Measurements from ENCODE around the gene PLCB4. TPM values are rescaled to one million over a fixed set of nuclear protein-coding genes. Genes with fewer than 3 reads are reported as not detected.

Gene PLCB4
- total RNA-seq, 4 donors from 2014 or later, result 20.6 to 45.9 (median 34.2) TPM

GRCh38 chr20:9128568-9128967 is 59.7 kb downstream of the PLCB4 start:
- Histone ChIP-seq H3K27ac (no peak overlapping the region), H3K9me3 (peaks cover 0 to 6% of the 10 kb centered on the region in 2 donors), H3K4me3 (no peak overlapping the region), H3K4me1 (peaks cover 0 to 7% (median 0%) of the 10 kb centered on the region in 4 donors), H3K27me3 (no peaks in the 10 kb centered on the region), H3K36me3 (no peaks in the 10 kb centered on the region)
- TF ChIP-seq EP300 (IDR thresholded peaks at IDR 0.05; ENCODE audit: low read depth), result no peak
- TF ChIP-seq POLR2A (IDR thresholded peaks at IDR 0.05), result no peak
- 92% methylated on average over 3 of the region's 3 CpGs; no CpG with 5 or more reads in 1 of the 2 donors for WGBS, 2 donors (ENCODE audit: low coverage in 1 of 2)
- intact Hi-C loops (cut with DNase I; ENCODE audit: low total_unique reads) (no loop called here), in situ Hi-C loops (cut with MboI; ENCODE audit: low pct_ligation_motif_present in 1 of 4, low pct_unique_long_range_greater_than_20kb in 1 of 4, low sequenced_read_pairs in 3 of 4) (no loop called here)
- DNase-seq, result no peak

- Histone ChIP-seq H3K9me3 (peaks cover 0 to 6% of the 10 kb centered on the region in 2 donors), H3K4me3 (no peak overlapping the region), H3K4me1 (peaks cover 0 to 7% (median 0%) of the 10 kb centered on the region in 4 donors), H3K36me3 (no peaks in the 10 kb centered on the region), H3K27me3 (no peaks in the 10 kb centered on the region), H3K27ac (no peak overlapping the region)
- in situ Hi-C loops (cut with MboI; ENCODE audit: low pct_ligation_motif_present in 1 of 4, low pct_unique_long_range_greater_than_20kb in 1 of 4, low sequenced_read_pairs in 3 of 4) (no loop called here), intact Hi-C loops (cut with DNase I; ENCODE audit: low total_unique reads) (no loop called here)
- TF ChIP-seq POLR2AphosphoS5 (IDR thresholded peaks at IDR 0.05) (no peak), EP300 (IDR thresholded peaks at IDR 0.05; ENCODE audit: low read depth) (no peak), POLR2A (IDR thresholded peaks at IDR 0.05) (no peak), CTCF (IDR thresholded peaks at IDR 0.05) (no peak)
- 51 to 54% methylated on average over 3 of the region's 3 CpGs for WGBS, 2 donors (ENCODE audit: low coverage in 1 of 2)
- no peak for DNase-seq
These were observed 60.9 kb downstream of the PLCB4 start for GRCh38 chr20:9129756-9130155.

GRCh38 chr20:9130521-9130920 is 61.6 kb downstream of the PLCB4 start:
- 5 to 11% methylated on average over 1 of the region's 1 CpG for WGBS, 2 donors (ENCODE audit: low coverage in 1 of 2)
- peaks cover 0 to 7% (median 0%) of the 10 kb centered on the region in 4 donors for H3K4me1 ChIP-seq
- TF ChIP-seq POLR2A (IDR thresholded peaks at IDR 0.05), result no peak
- TF ChIP-seq CTCF (IDR thresholded peaks at IDR 0.05), result no peak
- no peak for TF ChIP-seq EP300 (IDR thresholded peaks at IDR 0.05; ENCODE audit: low read depth)
- TF ChIP-seq POLR2AphosphoS5 (IDR thresholded peaks at IDR 0.05), result no peak
- DNase-seq, result no peak
- no peak overlapping the region for H3K27ac ChIP-seq
- H3K4me3 ChIP-seq, result no peak overlapping the region
- peaks cover 0 to 6% of the 10 kb centered on the region in 2 donors for H3K9me3 ChIP-seq
- in situ Hi-C loops (cut with MboI; ENCODE audit: low pct_ligation_motif_present in 1 of 4, low pct_unique_long_range_greater_than_20kb in 1 of 4, low sequenced_read_pairs in 3 of 4), result no loop called here
- no peaks in the 10 kb centered on the region for H3K27me3 ChIP-seq
- no peaks in the 10 kb centered on the region for H3K36me3 ChIP-seq
- intact Hi-C loops (cut with DNase I; ENCODE audit: low total_unique reads), result no loop called here

- 98 to 100% methylated on average over 3 of the region's 3 CpGs for WGBS, 2 donors (ENCODE audit: low coverage in 1 of 2)
- TF ChIP-seq POLR2A (IDR thresholded peaks at IDR 0.05), result no peak
- no peak for TF ChIP-seq EP300 (IDR thresholded peaks at IDR 0.05; ENCODE audit: low read depth)
These were observed 63.0 kb downstream of the PLCB4 start for GRCh38 chr20:9131841-9132240.

GRCh38 chr20:9134346-9134745 is 65.5 kb downstream of the PLCB4 start:
- peaks cover 0 to 7% (median 0%) of the 10 kb centered on the region in 4 donors for H3K4me1 ChIP-seq
- in situ Hi-C loops (cut with MboI; ENCODE audit: low pct_ligation_motif_present in 1 of 4, low pct_unique_long_range_greater_than_20kb in 1 of 4, low sequenced_read_pairs in 3 of 4), result no loop called here
- 48 to 65% methylated on average over 2 of the region's 2 CpGs for WGBS, 2 donors (ENCODE audit: low coverage in 1 of 2)

More at GRCh38 chr20:9131841-9132240, 63.0 kb downstream of the PLCB4 start:
- no peak overlapping the region for H3K4me3 ChIP-seq
- H3K36me3 ChIP-seq, result no peaks in the 10 kb centered on the region
- no peak overlapping the region for H3K27ac ChIP-seq
- DNase-seq, result no peak
- no peaks in the 10 kb centered on the region for H3K27me3 ChIP-seq
- intact Hi-C loops (cut with DNase I; ENCODE audit: low total_unique reads) (no loop called here), in situ Hi-C loops (cut with MboI; ENCODE audit: low pct_ligation_motif_present in 1 of 4, low pct_unique_long_range_greater_than_20kb in 1 of 4, low sequenced_read_pairs in 3 of 4) (no loop called here)
- H3K9me3 ChIP-seq, result peaks cover 0 to 6% of the 10 kb centered on the region in 2 donors
- H3K4me1 ChIP-seq, result peaks cover 0 to 7% (median 0%) of the 10 kb centered on the region in 4 donors

More at GRCh38 chr20:9134346-9134745, 65.5 kb downstream of the PLCB4 start:
- Histone ChIP-seq H3K9me3 (peaks cover 0 to 6% of the 10 kb centered on the region in 2 donors), H3K27ac (no peak overlapping the region), H3K4me3 (no peak overlapping the region), H3K27me3 (no peaks in the 10 kb centered on the region), H3K36me3 (no peaks in the 10 kb centered on the region)
- intact Hi-C loops (cut with DNase I; ENCODE audit: low total_unique reads), result no loop called here
- no peak for TF ChIP-seq EP300 (IDR thresholded peaks at IDR 0.05; ENCODE audit: low read depth)
- no peak for TF ChIP-seq CTCF (IDR thresholded peaks at IDR 0.05)
- no peak for TF ChIP-seq POLR2AphosphoS5 (IDR thresholded peaks at IDR 0.05)
- no peak for TF ChIP-seq POLR2A (IDR thresholded peaks at IDR 0.05)
- no peak for DNase-seq

Measured in transverse colon (tissue), 4 donors.